Heart left ventricle (tissue), 13 donors: ENCODE data around the gene SPPL3.

Experiments
- CTCF ChIP-seq, 12 donors: fragments of 200-600 bp; sonication (generic) in 4 of 12; IDR thresholded peaks; one replicate each; pipeline versions ENCODE4 v1.5.0 to v1.8.0; 2018 to 2022; ENCODE audit warnings: antibody characterized with exemption in 12 of 12, mild to moderate bottlenecking in 5 of 12
- POLR2A ChIP-seq, 2 donors: fragments of 450-650 bp; IDR thresholded peaks; one replicate each; pipeline ENCODE4 v1.6.1; 2017; ENCODE audit warnings: antibody characterized with exemption in 2 of 2, mild to moderate bottlenecking in 2 of 2, moderate library complexity in 2 of 2
- donor health status: ischemic (EF 13 %, LVEDD 7.1; RV severe dilation, severe dysfunction).
- donor health status: DM: no; HTN: yes; CAD: no.
- donor health status: DM: no; HTN: no; CAD: no.
- donor health status: ischemic (EF 25% LVEDD 6.9; RV normal size, moderate dysfunction).
- donor health status: ischemic (EF 25% LVEDD 5.7; RV mildly dilated, moderate dysfunction).
- donor health status: ischemic (EF 35%, LVEDD 5.7; RV mildly dilated, moderate dysfunction).
- donor health status: nonischemic (EF 11% LVEDD 7.7; RV severe dilation, severe dysfunction).
- donor health status: DM: yes; HTN: yes; CAD: no.
- donor health status: PGD.
- donor health status: ischemic (EF 29% LVEDD 5.4; RV normal size, mild dysfunction).
- donor health status: nonischemic (EF 23%, LVEDD 6.1; RV moderate dilation, normal function).

- TF ChIP-seq CTCF (IDR thresholded peaks at IDR 0.05) (no peak), POLR2A (IDR thresholded peaks at IDR 0.05) (no peak)
Observed at GRCh38 chr12:120834489-120835303, 69.5 kb downstream of the SPPL3 start.
